HepG2 (cell line): Measurements from ENCODE around the gene ASGR1. TPM values are rescaled to one million over a fixed set of nuclear protein-coding genes. Genes with fewer than 3 reads are reported as not detected.
A peak's percentile ranks its signal among the peaks of the same experiment; 100 is the strongest.

Experiments
- BRF2 ChIP-seq: sonication (generic); formaldehyde crosslinking; IDR thresholded peaks from 2 replicates; pipeline ENCODE4 v1.8.1; 2022; ENCODE audit warnings: mild to moderate bottlenecking, missing genetic modification reagents
- CEBPZ ChIP-seq: IDR thresholded peaks from 2 replicates; pipeline ENCODE4 v1.6.1; 2012; ENCODE audit warnings: low read length, improper control_type of control experiment
- E2F1 ChIP-seq: sonication (generic); formaldehyde crosslinking; IDR thresholded peaks from 2 replicates; pipeline ENCODE4 v1.5.0; 2020; ENCODE audit warnings: missing genetic modification reagents
- ELF4 ChIP-seq: sonication (generic); formaldehyde crosslinking; IDR thresholded peaks from 2 replicates; pipeline ENCODE4 v1.5.0; 2020; ENCODE audit warnings: missing genetic modification reagents, mild to moderate bottlenecking, moderate library complexity, borderline replicate concordance
- HDAC2 ChIP-seq: sonication (generic); formaldehyde crosslinking; IDR thresholded peaks from 2 replicates; pipeline ENCODE4 v1.4.0; 2020; ENCODE audit warnings: missing genetic modification reagents
- HIVEP1 ChIP-seq: sonication (generic); formaldehyde crosslinking; IDR thresholded peaks from 2 replicates; pipeline ENCODE4 v1.4.0; 2020; ENCODE audit warnings: mild to moderate bottlenecking, missing genetic modification reagents
- KLF13 ChIP-seq: sonication (generic); formaldehyde crosslinking; IDR thresholded peaks from 2 replicates; pipeline ENCODE4 v1.4.0; 2020; ENCODE audit warnings: mild to moderate bottlenecking, missing genetic modification reagents
- LCORL ChIP-seq, 2 experiments: fragments of 450-650 bp in 1 of 2; sonication (generic) in 1 of 2; formaldehyde crosslinking in 1 of 2; IDR thresholded peaks; 2 replicates each; pipeline versions ENCODE4 v1.5.0 to v1.6.1; 2017 to 2020; ENCODE audit warnings: antibody characterized with exemption in 1 of 2, missing genetic modification reagents in 1 of 2
- MAF1 ChIP-seq: sonication (generic); formaldehyde crosslinking; IDR thresholded peaks from 2 replicates; pipeline ENCODE4 v1.5.0; 2020; ENCODE audit warnings: missing genetic modification reagents, borderline replicate concordance
- NFE2 ChIP-seq: sonication (generic); formaldehyde crosslinking; IDR thresholded peaks from 2 replicates; pipeline ENCODE4 v1.4.0; 2020; ENCODE audit warnings: missing genetic modification reagents
- PHF21A ChIP-seq: sonication (generic); formaldehyde crosslinking; IDR thresholded peaks from 2 replicates; pipeline ENCODE4 v1.5.0; 2020; ENCODE audit warnings: mild to moderate bottlenecking, missing genetic modification reagents
- PHF8 ChIP-seq: sonication (generic); formaldehyde crosslinking; IDR thresholded peaks from 2 replicates; pipeline ENCODE4 v1.5.0; 2020; ENCODE audit warnings: missing genetic modification reagents
- PLSCR1 ChIP-seq: sonication (generic); formaldehyde crosslinking; IDR thresholded peaks from 2 replicates; pipeline ENCODE4 v1.5.0; 2020; ENCODE audit warnings: missing genetic modification reagents, mild to moderate bottlenecking, borderline replicate concordance
- RORA ChIP-seq: sonication (generic); formaldehyde crosslinking; IDR thresholded peaks from 2 replicates; pipeline ENCODE4 v1.5.0; 2020; ENCODE audit warnings: mild to moderate bottlenecking, missing genetic modification reagents, moderate library complexity
- SIX1 ChIP-seq: sonication (generic); formaldehyde crosslinking; IDR thresholded peaks from 2 replicates; pipeline ENCODE4 v1.4.0; 2020; ENCODE audit warnings: missing genetic modification reagents, borderline replicate concordance
- ZBTB25 ChIP-seq: IDR thresholded peaks from 2 replicates; pipeline ENCODE4 v1.6.1; 2018; ENCODE audit warnings: missing genetic modification reagents
- ZNF232 ChIP-seq: sonication (generic); formaldehyde crosslinking; IDR thresholded peaks from 2 replicates; pipeline ENCODE4 v1.4.0; 2020; ENCODE audit warnings: missing genetic modification reagents, borderline replicate concordance
- ZNF263 ChIP-seq: sonication (generic); formaldehyde crosslinking; IDR thresholded peaks from 2 replicates; pipeline ENCODE4 v1.4.0; 2020; ENCODE audit warnings: missing genetic modification reagents
- ZNF33B ChIP-seq: sonication (generic); formaldehyde crosslinking; IDR thresholded peaks from 2 replicates; pipeline ENCODE4 v1.5.1; 2020; ENCODE audit warnings: mild to moderate bottlenecking, missing genetic modification reagents
- ZNF740 ChIP-seq: sonication (generic); formaldehyde crosslinking; IDR thresholded peaks from 2 replicates; pipeline ENCODE4 v1.4.0; 2020; ENCODE audit warnings: missing genetic modification reagents
- ZZZ3 ChIP-seq: sonication (generic); formaldehyde crosslinking; IDR thresholded peaks from 2 replicates; pipeline ENCODE4 v1.4.0; 2020; ENCODE audit warnings: missing genetic modification reagents, mild to moderate bottlenecking, borderline replicate concordance
- polyA plus RNA-seq, 8 experiments: library from polyadenylated mRNA; depleted of rRNA in 3 of 8; stranded (reverse) in 7 of 8; unstranded in 1 of 8; fragments of >200 nt; fragmentation: Illumina TruSeq in 4 of 8; extraction: Trizol in 4 of 8; gene quantifications; 2 replicates each; pipeline versions ENCODE4 v1.2.1 to v1.2.3, GENCODE V29; 2011 to 2016; ENCODE audit warnings: low read depth in 4 of 8, missing spikeins in 1 of 8, mixed read lengths in 1 of 8; ENCODE audit not compliant: insufficient read depth in 1 of 8
- total RNA-seq, 5 experiments: library from RNA; depleted of rRNA; stranded (reverse); fragments of >200 nt; fragmentation: Illumina TruSeq; extraction: Trizol; gene quantifications; 2 replicates each; pipeline ENCODE4 v1.2.3, GENCODE V29; 2016; ENCODE audit warnings: low read depth in 1 of 5

The ASGR1 gene
- total and polyA plus RNA-seq, 2 of the 13 experiments (the other 11 are each of a cell fraction or from before 2014, with no cell fraction given), result 353 to 796 TPM

- TF ChIP-seq ZNF740 (no peak), HIVEP1 (no peak), ZNF33B (CRISPR knock-in tag) (no peak), PHF8 (CRISPR knock-in tag) (peak; percentile 39; the same call in 1 of the 2 replicates), E2F1 (no peak), PLSCR1 (CRISPR knock-in tag) (no peak), CEBPZ (no peak), HDAC2 (CRISPR knock-in tag) (peak; percentile 22; the same call in 1 of the 2 replicates), PHF21A (peak; percentile 81), ELF4 (no peak), ZNF232 (no peak), ZBTB25 (CRISPR knock-in tag) (no peak), MAF1 (CRISPR knock-in tag) (no peak), KLF13 (no peak), NFE2 (CRISPR knock-in tag) (no peak), SIX1 (peak; percentile 72; the same call in 1 of the 2 replicates), RORA (no peak), ZZZ3 (no peak), ZNF263 (CRISPR knock-in tag) (no peak), LCORL (IDR thresholded peaks at IDR 0.05) (no peak), LCORL (CRISPR knock-in tag; IDR thresholded peaks at IDR 0.05) (peak; percentile 45; the same call in 1 of the 2 replicates), BRF2 (no peak)
Measured at GRCh38 chr17:7184091-7184488, 4.9 kb upstream of the ASGR1 start (continued).
